Limb (tissue), 2 donors: ENCODE data around the gene TLK1.

Experiments
- DNase-seq, 2 donors: peaks; one replicate each; pipeline ENCODE4 v3.0.0-alpha.2; 2016; ENCODE audit errors: extremely low spot score in 2 of 2

Gene TLK1

DNA sequence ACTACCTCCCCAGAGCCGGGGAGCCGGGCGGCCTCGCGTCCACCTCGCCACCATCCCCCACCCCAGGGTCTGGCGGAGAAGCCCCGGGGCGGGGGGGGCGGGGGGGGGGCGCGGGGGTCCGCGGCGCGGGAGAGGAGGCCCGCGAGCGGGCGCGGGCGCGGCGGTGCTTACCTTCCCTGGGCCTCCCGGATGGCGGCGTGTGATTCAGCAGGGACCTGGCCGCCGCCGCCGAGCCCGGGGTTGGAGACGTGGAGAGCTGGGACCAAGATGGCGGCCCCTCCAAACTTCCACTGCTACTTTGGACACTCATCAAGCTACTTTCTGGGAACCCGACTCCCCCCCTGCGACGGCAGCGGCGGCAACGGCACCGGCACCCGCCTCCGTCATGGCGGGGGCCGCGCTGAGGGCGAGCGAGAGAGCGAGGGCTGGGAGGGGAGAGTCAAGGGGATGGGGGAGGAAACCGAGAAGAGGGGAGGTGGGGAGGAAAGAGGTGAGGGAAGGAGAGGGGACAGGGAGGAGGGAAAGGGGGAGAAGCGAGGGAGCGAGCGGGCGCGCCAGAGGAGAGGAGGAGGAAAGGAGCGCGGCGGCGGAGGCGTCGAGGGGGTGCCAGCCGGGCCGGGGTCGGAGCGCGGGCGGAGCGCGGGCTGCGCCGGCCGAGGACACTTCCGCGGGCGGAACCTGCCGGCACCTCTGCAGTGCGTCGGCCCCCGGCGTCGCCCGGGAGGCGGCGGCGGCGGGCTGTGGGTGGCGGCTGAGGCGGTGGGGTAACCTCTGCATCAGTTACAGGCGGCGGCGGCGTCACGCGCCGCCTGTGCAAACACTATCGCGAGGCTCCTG, at the start of gene TLK1:
TLK1 (minus strand) TSS at position 775 of the 837 bp plus-strand sequence; CDS start at position 310, 465 bp downstream.
- peak; percentile 79 to 88 for DNase-seq

GRCh38 chr2:171210216-171210863, 49.6 kb upstream of the TLK1 start:
- DNase-seq = no peak

GRCh38 chr2:171208657-171209056, 48.0 kb upstream of the TLK1 start:
- DNase-seq = no peak

DNA sequence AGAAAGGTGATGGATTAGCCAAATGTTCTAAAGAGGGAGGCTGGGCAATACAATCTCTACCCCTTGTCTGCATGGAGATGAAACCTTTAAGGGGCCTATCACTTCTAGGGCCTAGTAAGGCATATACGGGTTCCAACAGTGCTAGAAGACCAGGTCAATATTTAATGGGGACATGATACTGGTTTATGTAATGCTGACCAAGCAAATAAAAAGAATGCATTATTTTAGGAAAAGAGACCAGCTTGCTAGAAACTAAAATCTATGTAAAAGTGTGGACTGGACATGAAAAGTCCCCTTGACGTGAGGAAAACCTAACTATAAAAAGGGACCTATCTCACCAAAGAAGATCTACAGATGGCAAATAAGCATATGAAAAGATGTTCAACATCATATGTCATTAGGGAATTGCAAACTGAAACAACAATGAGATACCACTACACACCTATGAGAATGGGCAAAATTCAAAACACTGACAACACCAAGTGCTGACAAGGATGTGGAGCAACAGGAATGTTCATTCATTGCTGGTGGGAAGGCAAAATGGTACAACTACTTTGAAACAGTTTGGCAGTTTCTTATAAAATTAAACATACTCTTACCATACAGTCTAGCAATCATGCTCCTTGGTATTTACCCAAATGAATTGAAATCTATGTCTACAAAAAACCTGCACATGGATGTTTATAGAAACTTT, 45.9 kb upstream of the TLK1 start:
- DNase-seq = no peak

DNA sequence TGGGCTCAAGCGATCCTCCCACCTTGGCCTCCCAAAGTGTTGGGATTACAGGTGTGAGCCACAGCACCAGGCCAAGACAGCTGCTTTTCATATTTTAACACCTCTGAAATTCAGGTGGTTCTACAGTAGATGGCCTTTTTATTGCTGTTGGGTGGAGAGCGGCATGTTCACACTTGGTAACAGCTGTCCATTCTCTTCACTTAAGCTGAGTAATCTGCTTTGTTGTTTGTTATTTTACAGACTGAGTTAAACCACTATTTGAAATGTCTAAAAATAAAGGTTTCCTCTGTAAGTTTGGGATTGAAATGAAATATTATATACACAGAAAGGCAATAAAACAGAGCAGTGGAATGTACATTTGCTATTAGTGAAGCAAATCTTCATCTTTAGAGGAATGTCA, 44.9 kb upstream of the TLK1 start:
- DNase-seq = no peak

GRCh38 chr2:171201767-171202166, 41.1 kb upstream of the TLK1 start:
- no peak for DNase-seq

DNA sequence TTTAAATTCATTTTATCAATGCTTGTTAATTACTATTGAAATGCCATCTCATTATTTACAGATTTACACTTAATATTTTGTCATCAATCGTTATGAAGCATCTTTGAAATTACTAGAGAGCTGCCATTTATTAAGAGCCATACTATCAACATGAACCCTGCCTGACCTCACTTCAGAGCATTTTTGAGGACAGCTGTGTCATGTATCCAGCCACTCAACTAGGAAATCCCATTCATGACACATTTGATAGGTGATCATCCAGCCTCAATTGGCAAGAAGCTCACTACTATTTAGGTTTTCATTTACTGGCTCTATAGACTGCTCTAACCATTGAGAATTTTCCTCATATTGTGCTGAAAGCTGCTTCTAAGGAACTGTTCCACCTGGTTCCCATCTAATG, 40.6 kb upstream of the TLK1 start:
- no peak for DNase-seq

GRCh38 chr2:171200469-171200868, 39.8 kb upstream of the TLK1 start:
- no peak for DNase-seq

DNA sequence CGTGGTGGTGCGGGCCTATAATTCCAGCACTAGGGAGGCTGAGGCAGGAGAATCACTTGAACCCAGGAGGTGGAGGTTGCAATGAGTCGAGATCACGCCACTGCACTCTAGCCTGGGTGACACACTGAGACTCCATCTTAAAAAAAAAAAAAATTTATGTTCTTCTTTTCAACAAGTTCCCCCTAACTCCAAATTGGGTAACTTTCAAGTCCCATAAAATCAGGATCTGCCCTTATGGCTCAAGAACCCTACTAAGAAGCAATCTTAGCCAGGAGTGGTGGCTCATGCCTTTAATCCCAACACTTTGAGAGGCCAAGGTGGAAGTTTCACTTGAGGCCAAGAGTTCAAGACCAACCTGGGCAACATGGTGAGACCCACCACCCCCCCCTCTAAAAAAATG, 30.3 kb upstream of the TLK1 start:
- no peak for DNase-seq

DNA sequence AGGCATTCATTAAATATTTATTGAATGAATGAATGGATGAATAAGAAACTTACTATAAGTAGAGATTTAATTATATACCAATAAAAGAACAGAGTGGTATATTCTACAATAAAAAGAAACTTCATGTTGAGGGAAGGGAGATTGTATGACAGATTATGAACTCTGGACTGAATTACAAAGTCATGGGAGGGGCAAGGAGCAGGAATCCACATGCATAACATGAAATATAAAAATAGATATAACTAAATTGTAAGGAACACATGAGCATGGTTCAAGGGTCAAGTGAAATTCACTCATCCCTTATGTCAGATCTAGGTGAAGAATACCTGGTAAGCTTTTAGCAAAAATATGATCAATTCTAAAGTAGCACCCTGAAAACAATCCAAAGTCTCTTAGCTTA, 27.1 kb upstream of the TLK1 start:
- no peak for DNase-seq

DNA sequence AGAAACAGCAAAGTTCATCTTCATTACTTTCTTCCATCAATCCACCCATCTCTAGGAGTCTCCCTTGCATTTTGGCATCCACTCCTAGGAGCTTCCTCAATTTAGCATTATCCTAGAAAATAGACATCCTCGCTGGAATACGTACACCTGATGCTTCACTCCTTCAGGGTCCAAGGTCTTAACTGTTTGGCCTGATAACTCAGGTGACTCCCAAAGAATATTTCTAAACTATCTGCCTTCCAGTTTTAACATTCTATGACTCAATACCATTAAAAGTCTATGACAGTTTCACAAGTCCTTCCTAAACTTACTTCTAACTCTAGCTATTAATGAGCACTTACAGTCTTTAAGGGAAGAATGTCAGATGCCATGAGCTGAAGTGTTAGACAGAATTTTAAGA, 26.5 kb upstream of the TLK1 start:
- no peak for DNase-seq

DNA sequence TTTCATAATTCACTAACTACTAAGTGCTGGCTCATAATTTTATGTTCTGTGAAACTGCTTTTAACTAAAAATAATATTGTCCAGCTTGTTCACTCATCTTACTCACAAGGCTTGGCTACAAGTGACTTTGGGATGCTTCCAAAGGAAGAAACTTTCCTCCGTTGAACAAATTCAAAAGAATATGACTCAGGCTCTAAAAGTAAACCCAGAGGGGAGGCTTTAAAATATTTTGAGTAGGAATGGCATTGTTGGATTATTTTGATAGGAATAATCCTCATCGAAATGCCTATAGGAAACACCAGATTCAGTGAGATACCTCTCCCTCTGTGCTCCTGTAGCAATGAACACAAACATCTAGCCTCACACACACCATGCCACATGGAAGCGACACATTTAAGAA, 25.2 kb upstream of the TLK1 start:
- no peak for DNase-seq

GRCh38 chr2:171185165-171185818, 24.6 kb upstream of the TLK1 start:
- DNase-seq = no peak

- DNase-seq = no peak
These were observed 20.7 kb upstream of the TLK1 start for GRCh38 chr2:171181064-171182049.

DNA sequence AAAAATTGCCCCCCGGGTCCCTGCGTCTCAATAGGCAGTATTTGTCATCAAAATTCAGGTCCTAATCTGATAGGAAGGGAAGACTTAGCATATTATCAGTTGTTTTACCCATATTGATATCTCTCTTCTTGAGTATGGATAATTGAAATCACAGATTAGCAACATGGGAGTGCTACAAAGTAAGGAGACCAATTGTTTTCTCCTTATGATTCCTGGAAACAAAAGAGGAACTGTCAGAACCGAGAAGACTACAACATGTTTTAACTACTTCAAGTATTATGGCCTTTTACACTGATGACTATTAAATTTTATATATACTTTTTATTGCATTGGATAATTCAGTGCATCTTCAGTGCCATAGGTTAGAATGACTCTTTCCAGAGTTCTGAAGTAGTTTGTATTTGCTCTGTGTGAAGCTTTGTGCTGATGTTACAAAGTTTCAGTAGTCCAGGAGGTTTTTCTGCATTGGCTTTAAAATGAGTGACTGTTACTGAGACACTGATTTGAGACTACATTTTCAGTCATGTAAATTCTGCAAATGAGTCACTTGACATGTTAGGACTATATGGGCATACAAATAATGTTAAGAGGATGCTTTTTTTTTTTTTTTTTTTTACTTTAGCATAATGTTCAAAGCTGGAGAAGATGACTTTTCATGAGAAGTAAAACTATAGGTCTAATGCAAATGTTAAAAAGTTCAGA, 19.7 kb upstream of the TLK1 start:
- DNase-seq = no peak

- no peak for DNase-seq
These were observed 18.3 kb upstream of the TLK1 start for GRCh38 chr2:171178993-171179392.

GRCh38 chr2:171176516-171176915, 15.8 kb upstream of the TLK1 start:
- DNase-seq = no peak

DNA sequence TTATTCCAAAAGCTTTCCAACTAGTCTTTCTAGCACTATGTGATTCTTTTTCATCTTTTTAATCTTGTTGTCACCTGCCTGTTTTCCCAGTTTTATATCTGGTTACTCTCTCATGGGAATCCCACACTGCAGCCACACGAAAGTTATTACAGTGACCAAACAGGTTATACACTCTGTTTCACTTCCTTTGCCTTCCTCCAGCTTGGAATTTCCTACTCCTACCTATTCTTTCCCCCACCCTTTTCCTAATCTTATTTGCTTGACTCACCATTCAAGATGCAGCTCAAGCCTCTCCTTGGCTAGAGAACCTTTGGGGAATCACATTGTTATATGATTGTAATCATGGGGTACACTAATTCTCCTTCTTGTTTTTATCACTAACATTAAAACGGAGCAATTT, 13.4 kb upstream of the TLK1 start:
- DNase-seq = no peak

GRCh38 chr2:171173087-171173486, 12.4 kb upstream of the TLK1 start:
- no peak for DNase-seq

DNA sequence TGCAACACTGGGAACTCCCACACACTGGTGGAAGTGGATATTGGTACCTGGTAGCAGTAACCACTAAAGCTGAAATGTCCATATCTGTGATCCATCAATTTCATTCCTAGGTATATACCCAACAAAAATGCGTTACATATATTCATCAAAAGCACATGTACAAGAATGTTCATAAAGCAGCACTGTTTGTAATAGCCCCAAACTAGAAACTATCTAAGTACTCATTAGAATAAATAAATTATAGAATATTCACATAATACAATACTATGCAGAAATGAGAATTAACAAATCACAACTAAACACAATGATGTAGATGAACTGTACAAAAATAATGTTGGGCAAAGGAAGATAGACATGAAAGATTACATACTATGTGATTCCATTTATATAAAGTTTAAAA, 11.1 kb upstream of the TLK1 start:
- DNase-seq = no peak
